GM12878 (cell line): ENCODE data around the gene OSBPL2. TPM values are rescaled to one million over a fixed set of nuclear protein-coding genes. Genes with fewer than 3 reads are reported as not detected.

Source experiments
- ATAC-seq: fragments of 200-7000 bp; cut with Tn5 transposase; 3 replicates; pipeline ENCODE4 v1.9.1; 2020; ENCODE audit warnings: mild to moderate bottlenecking, moderate library complexity
- BruUV-seq: library from RNA; stranded (reverse); fragments of 400-500 nt; replicated peaks from 2 replicates; lab custom pipeline; 2021; lab: Mats Ljungman, UMichigan
- CTCF ChIA-PET: fragments of 300-600 bp; sonication (Branson Sonifier 250); formaldehyde crosslinking; extraction: SDS; loops from one replicate; lab custom pipeline; 2021; ENCODE audit warnings: inconsistent platforms; lab: Yijun Ruan, JAX
- POLR2A ChIA-PET: fragments of 350-600 bp; formaldehyde crosslinking; extraction: SDS; loops from one replicate; lab custom pipeline; 2021; ENCODE audit warnings: inconsistent platforms; lab: Charles Lee
- RAD21 ChIA-PET: fragments of 300-600 bp; sonication (Branson Sonifier 250); formaldehyde crosslinking; loops from one replicate; lab custom pipeline; 2023; ENCODE audit warnings: antibody characterized with exemption; ENCODE audit not compliant: unreplicated experiment; lab: Charles Lee
- SMC1A ChIA-PET: fragments of 300-600 bp; sonication (Branson Sonifier 250); formaldehyde crosslinking; loops from one replicate; lab custom pipeline; 2023; ENCODE audit not compliant: unreplicated experiment, uncharacterized antibody; lab: Charles Lee
- DNase-seq: peaks from one replicate; pipeline ENCODE4 v3.0.0-alpha.2; 2011; ENCODE audit warnings: low read depth, low spot score
- FAIRE-seq: peaks from 3 replicates; lab custom pipeline; 2011; peaks lifted over from hg19 to GRCh38; lab: Jason Lieb, UNC
- H2AFZ ChIP-seq: 2 replicates; pipeline ENCODE4 v1.6.0; 2011; ENCODE audit warnings: low read depth, low read length, control low read depth; ENCODE audit not compliant: control insufficient read depth
- H3K27ac ChIP-seq: 2 replicates; pipeline ENCODE4 v1.5.1; 2011; ENCODE audit warnings: control low read depth; ENCODE audit not compliant: control insufficient read depth, insufficient read depth
- H3K27me3 ChIP-seq, 2 experiments: replicated peaks in 1 of 2; 2 replicates each; pipeline versions ENCODE4 v1.6.0 to v1.6.1; 2011; ENCODE audit warnings: low read length in 1 of 2; ENCODE audit not compliant: control insufficient read depth in 2 of 2, insufficient read depth in 2 of 2
- H3K36me3 ChIP-seq, 2 experiments: 2 replicates each; pipeline ENCODE4 v1.5.1; 2011; ENCODE audit warnings: low read length in 1 of 2; ENCODE audit not compliant: control insufficient read depth in 2 of 2, insufficient read depth in 2 of 2
- H3K4me1 ChIP-seq: 2 replicates; pipeline ENCODE4 v1.6.1; 2011; ENCODE audit warnings: mild to moderate bottlenecking, low read length, moderate library complexity, mixed read lengths; ENCODE audit not compliant: control insufficient read depth, insufficient read depth
- H3K4me2 ChIP-seq: 2 replicates; pipeline ENCODE4 v1.6.0; 2011; ENCODE audit warnings: control low read depth; ENCODE audit not compliant: control insufficient read depth, insufficient read depth
- H3K4me3 ChIP-seq: fragments of 200-600 bp; sonication (generic); 2 replicates; pipeline ENCODE4 v1.5.1; 2016
- H3K79me2 ChIP-seq: 2 replicates; pipeline ENCODE4 v1.6.0; 2011; ENCODE audit warnings: low read length; ENCODE audit not compliant: control insufficient read depth, insufficient read depth
- H3K9ac ChIP-seq: 2 replicates; pipeline ENCODE4 v1.8.0; 2011; ENCODE audit warnings: low read length, control low read depth, mixed read lengths; ENCODE audit not compliant: control insufficient read depth, insufficient read depth
- H3K9me3 ChIP-seq: replicated peaks from 3 replicates; pipeline ENCODE4 v1.5.1; 2011; ENCODE audit warnings: mild to moderate bottlenecking, low read length; ENCODE audit not compliant: control insufficient read depth, insufficient read depth
- H4K20me1 ChIP-seq: 2 replicates; pipeline ENCODE4 v1.6.0; 2011; ENCODE audit not compliant: control insufficient read depth, insufficient read depth
- BACH1 ChIP-seq: fragments of 450-650 bp; IDR thresholded peaks from 2 replicates; pipeline ENCODE4 v1.6.1; 2017; ENCODE audit warnings: mild to moderate bottlenecking, borderline replicate concordance
- FOS ChIP-seq: IDR thresholded peaks from 3 replicates; pipeline ENCODE4 v1.6.1; 2011; ENCODE audit warnings: borderline replicate concordance; ENCODE audit not compliant: insufficient read length; ENCODE audit errors: extremely low read depth
- MTA2 ChIP-seq: fragments of 450-650 bp; IDR thresholded peaks from 2 replicates; pipeline ENCODE4 v1.6.1; 2016; ENCODE audit warnings: low read depth, mild to moderate bottlenecking, moderate library complexity
- NFYB ChIP-seq: IDR thresholded peaks from 2 replicates; pipeline ENCODE4 v1.6.1; 2011; ENCODE audit warnings: low read depth, mild to moderate bottlenecking, low read length, improper control_type of control experiment, moderate library complexity; ENCODE audit not compliant: insufficient read depth
- SP1 ChIP-seq: IDR thresholded peaks from one replicate; pipeline ENCODE4 v1.6.1; 2011; ENCODE audit warnings: low read depth, low read length
- YY1 ChIP-seq: IDR thresholded peaks from 2 replicates; pipeline ENCODE4 v1.6.1; 2011; ENCODE audit warnings: low read depth, mild to moderate bottlenecking, low read length
- WGBS: methylation state at CpG from one replicate; pipeline ENCODE4 v1.1.6; 2016; ENCODE audit warnings: low lambda C conversion rate; ENCODE audit not compliant: insufficient replicate concordance, insufficient coverage; ENCODE audit errors: missing lambda C conversion rate; 5-methylcytosine and 5-hydroxymethylcytosine counted together
- in situ Hi-C: fragments of 300-500 bp; cut with MboI; formaldehyde crosslinking; loops from 9 replicates; pipeline ENCODE4 v1.14.3; 2018; ENCODE audit warnings: mixed read lengths
- intact Hi-C: fragments of 100-400 bp; cut with micrococcal nuclease; formaldehyde crosslinking; loops from one replicate; pipeline ENCODE4 v1.14.2; 2022; ENCODE audit not compliant: unreplicated experiment
- polyA plus RNA-seq, 11 experiments: library from polyadenylated mRNA; depleted of rRNA in 4 of 11; unstranded in 6 of 11; stranded (reverse) in 5 of 11; fragments of >200 nt; fragmentation: Nextera tagmentation in 4 of 11; fragmentation: Illumina TruSeq in 1 of 11; extraction: Ambion mirVana in 4 of 11; extraction: Trizol in 1 of 11; gene quantifications; 1 replicate in 1 of 11; 2 replicates in 10 of 11; pipeline versions ENCODE4 v1.2.1 to v1.2.3, GENCODE V29; 2011 to 2016; ENCODE audit warnings: inconsistent platforms in 2 of 11, missing spikeins in 2 of 11, low read depth in 1 of 11
- total RNA-seq, 4 experiments: library from RNA; depleted of rRNA in 3 of 4; stranded (reverse); fragments of >200 nt in 3 of 4; fragmentation: Illumina TruSeq in 1 of 4; extraction: Trizol in 1 of 4; gene quantifications; 2 replicates each; pipeline versions ENCODE4 v1.2.1 to v1.2.3, GENCODE V29; 2013 to 2021
- TF ChIP-seq, protein P1 (sequence below): IDR thresholded peaks from 2 replicates; pipeline ENCODE4 v1.6.1; 2012; ENCODE audit warnings: low read depth, low read length, improper control_type of control experiment

OSBPL2 gene
- total and polyA plus RNA-seq, 10 of the 15 experiments (the other 5 are each of a cell fraction or from before 2014, with no cell fraction given): 2.8 to 22.3 (median 14.7) TPM

- in situ Hi-C loops (no loop called here), intact Hi-C loops (no loop called here)
- Histone ChIP-seq H3K9me3 (no peaks in the 10 kb centered on the region; the same call in 2 of the 3 replicates), H3K79me2 (no peaks in the 10 kb centered on the region), H2AFZ (no peak overlapping the region), H3K27me3 (no peaks in the 10 kb centered on the region), H3K27ac (no peak overlapping the region), H3K4me3 (no peak overlapping the region), H3K36me3 (peaks cover 9 to 14% of the 10 kb centered on the region in 2 experiments; a peak in 3 of 4 replicates), H4K20me1 (no peaks in the 10 kb centered on the region), H3K9ac (no peak overlapping the region), H3K4me1 (no peaks in the 10 kb centered on the region), H3K4me2 (no peak overlapping the region)
- ChIA-PET POLR2A (no interaction called here), RAD21 (no interaction called here), SMC1A (no interaction called here), CTCF (interaction anchor here (1.0 kb wide), 1 partner anchor 124 kb away, joined by 3 read pairs; no protein-coding TSS in a partner anchor)
- ATAC-seq (no peak), DNase-seq (no peak), FAIRE-seq (no peak)
- no TSS peak for BruUV-seq
- no peak for TF ChIP-seq YY1
- peak; percentile 49 for TF ChIP-seq SP1
- TF ChIP-seq BACH1: no peak
- peak; percentile 77 for TF ChIP-seq NFYB
- peak; percentile 14 for TF ChIP-seq FOS
- TF ChIP-seq, protein P1, sequence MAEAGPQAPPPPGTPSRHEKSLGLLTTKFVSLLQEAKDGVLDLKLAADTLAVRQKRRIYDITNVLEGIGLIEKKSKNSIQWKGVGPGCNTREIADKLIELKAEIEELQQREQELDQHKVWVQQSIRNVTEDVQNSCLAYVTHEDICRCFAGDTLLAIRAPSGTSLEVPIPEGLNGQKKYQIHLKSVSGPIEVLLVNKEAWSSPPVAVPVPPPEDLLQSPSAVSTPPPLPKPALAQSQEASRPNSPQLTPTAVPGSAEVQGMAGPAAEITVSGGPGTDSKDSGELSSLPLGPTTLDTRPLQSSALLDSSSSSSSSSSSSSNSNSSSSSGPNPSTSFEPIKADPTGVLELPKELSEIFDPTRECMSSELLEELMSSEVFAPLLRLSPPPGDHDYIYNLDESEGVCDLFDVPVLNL: no peak
- 83% methylated on average over 10 of the region's 10 CpGs for WGBS
Observed at GRCh38 chr20:62266340-62266739, 28.0 kb downstream of the OSBPL2 start.

GRCh38 chr20:62266851-62267250 is 28.5 kb downstream of the OSBPL2 start:
- no peak for FAIRE-seq
- RAD21 ChIA-PET: no interaction called here
- POLR2A ChIA-PET: no interaction called here
- Histone ChIP-seq H3K9ac (no peak overlapping the region), H3K79me2 (no peaks in the 10 kb centered on the region), H3K4me1 (no peaks in the 10 kb centered on the region), H3K27me3 (no peaks in the 10 kb centered on the region), H3K36me3 (peaks cover 8 to 14% of the 10 kb centered on the region in 2 experiments; a peak in 3 of 4 replicates), H2AFZ (no peak overlapping the region), H4K20me1 (no peaks in the 10 kb centered on the region), H3K4me3 (no peak overlapping the region), H3K4me2 (no peak overlapping the region), H3K27ac (no peak overlapping the region), H3K9me3 (no peaks in the 10 kb centered on the region; the same call in 2 of the 3 replicates)
- BruUV-seq: no TSS peak
- CTCF ChIA-PET: no interaction called here
- WGBS: 98% methylated on average over 13 of the region's 13 CpGs
- in situ Hi-C loops: no loop called here
- TF ChIP-seq MTA2: no peak
- intact Hi-C loops: no loop called here
- SMC1A ChIA-PET: no interaction called here
- DNase-seq: no peak
- no peak for ATAC-seq
